Endodermal cell (in vitro differentiated cells): ENCODE measurements around the gene SLC25A21. TPM values are rescaled to one million over a fixed set of nuclear protein-coding genes. Genes with fewer than 3 reads are reported as not detected.
"Not testable (repeated sequence)": the region's sequence is repeated elsewhere in the genome, so short reads cannot be mapped to it uniquely, and the experiment has no call there.

Experiments used
- DNase-seq: peaks from one replicate; pipeline ENCODE4 v3.0.0-alpha.2; 2017
- H3K27ac ChIP-seq: 2 replicates; pipeline ENCODE4 v1.5.1; 2013; ENCODE audit warnings: mild to moderate bottlenecking, low read depth, low read length, moderate library complexity
- H3K27me3 ChIP-seq: 2 replicates; pipeline ENCODE4 v1.6.1; 2013; ENCODE audit warnings: mild to moderate bottlenecking, low read length, moderate library complexity; ENCODE audit not compliant: insufficient read depth, control insufficient read depth, poor library complexity, severe bottlenecking
- H3K36me3 ChIP-seq: 2 replicates; pipeline ENCODE4 v1.7.0; 2013; ENCODE audit warnings: mild to moderate bottlenecking, low read length, moderate library complexity; ENCODE audit not compliant: control insufficient read depth, insufficient read depth
- H3K4me1 ChIP-seq: one replicate; pipeline ENCODE4 v1.7.0; 2013; ENCODE audit warnings: low read length; ENCODE audit not compliant: control insufficient read depth, insufficient read depth
- H3K4me3 ChIP-seq: 2 replicates; pipeline ENCODE4 v1.5.1; 2013; ENCODE audit warnings: mild to moderate bottlenecking, low read length, moderate library complexity
- H3K9ac ChIP-seq: 2 replicates; pipeline ENCODE4 v1.6.1; 2013; ENCODE audit warnings: mild to moderate bottlenecking, low read length, moderate library complexity; ENCODE audit not compliant: poor library complexity, severe bottlenecking; ENCODE audit errors: extremely low read depth
- H3K9me3 ChIP-seq: 2 replicates; pipeline ENCODE4 v1.6.1; 2013; ENCODE audit warnings: mild to moderate bottlenecking, low read length, moderate library complexity; ENCODE audit not compliant: control insufficient read depth
- H3K27ac Mint-ChIP-seq: 2 replicates; pipeline ENCODE4 v1.8.0; 2020; ENCODE audit warnings: mixed read lengths
- H3K27me3 Mint-ChIP-seq: 2 replicates; pipeline ENCODE4 v1.8.0; 2021; ENCODE audit warnings: mild to moderate bottlenecking, mixed read lengths; ENCODE audit not compliant: insufficient read depth
- H3K36me3 Mint-ChIP-seq: 2 replicates; pipeline ENCODE4 v1.8.0; 2020; ENCODE audit warnings: low read depth, mixed read lengths
- H3K4me1 Mint-ChIP-seq: 2 replicates; pipeline ENCODE4 v1.8.0; 2020; ENCODE audit warnings: mixed read lengths
- H3K4me3 Mint-ChIP-seq: 2 replicates; pipeline ENCODE4 v1.8.0; 2020; ENCODE audit warnings: mild to moderate bottlenecking, moderate library complexity, mixed read lengths
- H3K9me3 Mint-ChIP-seq: 2 replicates; pipeline ENCODE4 v1.8.0; 2020; ENCODE audit warnings: mild to moderate bottlenecking, mixed read lengths
- CTCF ChIP-seq: fragments of 200-600 bp; sonication (generic); conservative IDR thresholded peaks from 2 replicates; pipeline ENCODE4 v1.5.0; 2021; ENCODE audit warnings: antibody characterized with exemption, mild to moderate bottlenecking
- WGBS, 2 experiments: methylation state at CpG; one replicate each; pipeline versions ENCODE4 v1.1.5 to v1.1.7; 2013; ENCODE audit warnings: missing lambda C conversion rate in 2 of 2, mixed read lengths in 1 of 2; ENCODE audit not compliant: insufficient coverage in 1 of 2, insufficient read length in 1 of 2; 5-methylcytosine and 5-hydroxymethylcytosine counted together
- total RNA-seq, 2 donors: library from RNA; stranded (reverse); fragmentation: NEBNext Ultra II Directional in 1 of 2; extraction: Animal tissue kit (Norgen Biotek cat#: 25700) in 1 of 2; gene quantifications; 2 replicates in 1 of 2; 3 replicates in 1 of 2; pipeline ENCODE4 v1.2.1, GENCODE V29; 2021

The SLC25A21 gene
- total RNA-seq, 2 donors from 2014 or later, result 1.9 TPM

- DNase-seq, result no peak
- no peak for TF ChIP-seq CTCF
- no peaks in the 10 kb centered on the region for H3K9me3 ChIP-seq
- Mint-ChIP-seq H3K4me3 (no peak overlapping the region), H3K9me3 (no peaks in the 10 kb centered on the region), H3K36me3 (no peaks in the 10 kb centered on the region), H3K27ac (no peak overlapping the region), H3K4me1 (peaks cover 12% of the 10 kb centered on the region), H3K27me3 (peaks cover 2% of the 10 kb centered on the region)
- H3K27me3 ChIP-seq, result no peaks in the 10 kb centered on the region
- WGBS, 2 experiments, result 86 to 89% methylated on average over 1 of the region's 2 CpGs
- no peaks in the 10 kb centered on the region for H3K4me1 ChIP-seq
- no peak overlapping the region for H3K27ac ChIP-seq
- H3K9ac ChIP-seq, result no peak overlapping the region
- no peaks in the 10 kb centered on the region for H3K36me3 ChIP-seq
- no peak overlapping the region for H3K4me3 ChIP-seq
These were observed 469.9 kb downstream of the SLC25A21 start for GRCh38 chr14:36702474-36702873.

GRCh38 chr14:36701132-36701531, 471.3 kb downstream of the SLC25A21 start:
- no peak overlapping the region for H3K27ac Mint-ChIP-seq

GRCh38 chr14:36700651-36701050, 471.8 kb downstream of the SLC25A21 start:
- Histone ChIP-seq H3K27me3 (no peaks in the 10 kb centered on the region), H3K36me3 (no peaks in the 10 kb centered on the region), H3K4me1 (no peaks in the 10 kb centered on the region), H3K9ac (no peak overlapping the region), H3K4me3 (no peak overlapping the region), H3K9me3 (no peaks in the 10 kb centered on the region), H3K27ac (no peak overlapping the region)
- Mint-ChIP-seq H3K9me3 (peaks cover 2% of the 10 kb centered on the region), H3K27me3 (peaks cover 13% of the 10 kb centered on the region), H3K36me3 (no peaks in the 10 kb centered on the region), H3K27ac (no peak overlapping the region), H3K4me3 (no peak overlapping the region), H3K4me1 (peaks cover 8% of the 10 kb centered on the region)
- TF ChIP-seq CTCF, result no peak
- 90 to 97% methylated on average over 1 of the region's 1 CpG for WGBS, 2 experiments
- DNase-seq, result no peak

More at GRCh38 chr14:36701132-36701531, 471.3 kb downstream of the SLC25A21 start:
- Mint-ChIP-seq H3K36me3 (no peaks in the 10 kb centered on the region), H3K4me1 (peaks cover 8% of the 10 kb centered on the region), H3K4me3 (no peak overlapping the region), H3K9me3 (no peaks in the 10 kb centered on the region), H3K27me3 (peaks cover 11% of the 10 kb centered on the region)
- Histone ChIP-seq H3K9ac (no peak overlapping the region), H3K27me3 (no peaks in the 10 kb centered on the region), H3K4me1 (no peaks in the 10 kb centered on the region), H3K36me3 (no peaks in the 10 kb centered on the region), H3K9me3 (no peaks in the 10 kb centered on the region), H3K4me3 (no peak overlapping the region), H3K27ac (no peak overlapping the region)
- no peak for DNase-seq
- 50% methylated on average over 1 of the region's 1 CpG; no CpG with 5 or more reads in 1 of the 2 experiments for WGBS, 2 experiments
- TF ChIP-seq CTCF, result no peak

GRCh38 chr14:36699420-36699819, 473.0 kb downstream of the SLC25A21 start:
- peak; percentile 70 for DNase-seq
- H3K27me3 ChIP-seq, H3K4me3 Mint-ChIP-seq, H3K36me3 Mint-ChIP-seq, H3K36me3 ChIP-seq, H3K4me1 Mint-ChIP-seq, H3K9me3 ChIP-seq, H3K9me3 Mint-ChIP-seq, H3K4me1 ChIP-seq, H3K4me3 ChIP-seq, H3K27ac Mint-ChIP-seq, H3K27ac ChIP-seq, H3K9ac ChIP-seq: not testable (repeated sequence)
- WGBS, 2 experiments, result 63 to 77% methylated on average over 6 to 7 of the region's 7 CpGs
- peaks cover 17% of the 10 kb centered on the region for H3K27me3 Mint-ChIP-seq
